T47D (cell line): Measurements from ENCODE around the gene PXN.
A peak's percentile ranks its signal among the peaks of the same experiment; 100 is the strongest.
"Not testable (repeated sequence)": the region's sequence is repeated elsewhere in the genome, so short reads cannot be mapped to it uniquely, and the experiment has no call there.

Experiments used
- DNase-seq, 2 experiments: peaks; one replicate each; pipeline versions ENCODE4 v3.0.0 to v3.0.0-alpha.2; 2011 to 2012; ENCODE audit warnings: low read depth in 1 of 2, low spot score in 1 of 2
- JUND ChIP-seq: IDR thresholded peaks from 2 replicates; pipeline ENCODE4 v1.6.1; 2012; ENCODE audit warnings: low read depth
- in situ Hi-C: cut with HindIII; loops from 2 replicates; pipeline ENCODE4 v1.10.0; 2016; ENCODE audit warnings: low sequenced_read_pairs, low pct_unique_long_range_greater_than_20kb

PXN gene

DNA sequence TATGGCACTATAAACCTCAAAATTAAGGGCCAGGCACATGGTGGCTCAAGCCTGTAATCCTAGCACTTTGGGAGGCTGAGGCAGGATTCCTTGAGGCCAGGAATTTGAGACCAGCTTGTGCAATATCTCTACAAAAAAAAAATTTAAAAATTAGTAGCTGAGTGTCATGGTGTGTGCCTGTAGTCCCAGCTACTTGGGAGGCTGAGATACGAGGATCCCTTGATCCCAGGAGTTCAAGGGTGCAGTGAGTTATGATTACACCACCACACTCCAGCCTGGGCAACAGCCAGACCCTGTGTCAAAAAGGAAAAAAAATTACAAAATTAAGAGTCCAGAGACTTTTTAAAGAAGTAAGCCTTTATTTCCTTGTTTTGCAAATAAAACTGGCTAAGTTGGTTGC is 69.2 kb downstream of the PXN start:
- DNase-seq: no peak
- no peak for TF ChIP-seq JUND
- in situ Hi-C loops: no loop called here

GRCh38 chr12:120194534-120195395 is 70.8 kb downstream of the PXN start, which contains the start of gene GCN1:
TSS of gene GCN1 (minus strand) at chr12:120194715. CDS start at chr12:120194697, 18 bp downstream.
- TF ChIP-seq JUND: no peak
- DNase-seq: peak; percentile 85 to 88
- in situ Hi-C loops: no loop called here

GRCh38 chr12:120194226-120194533 is 71.3 kb downstream of the PXN start:
- in situ Hi-C loops: no loop called here
- no peak for TF ChIP-seq JUND
- no peak for DNase-seq

DNA sequence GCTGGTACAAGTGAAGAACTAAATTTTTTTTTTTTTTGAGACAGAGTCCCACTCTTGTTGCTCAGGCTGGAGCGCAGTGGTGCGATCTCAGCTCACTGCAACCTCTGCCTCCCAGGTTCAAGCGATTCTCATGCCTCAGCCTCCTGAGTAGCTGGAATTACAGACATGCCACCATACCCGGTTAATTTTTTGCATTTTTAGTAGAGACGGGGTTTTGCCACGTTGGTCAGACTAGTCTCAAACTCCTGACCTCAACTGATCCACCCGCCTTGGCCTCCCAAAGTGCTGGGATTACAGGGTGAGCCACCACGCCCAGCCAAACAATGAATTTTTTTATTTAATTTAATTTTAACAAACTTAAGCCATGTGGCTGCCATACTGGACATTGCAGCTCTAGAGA is 72.2 kb downstream of the PXN start:
- in situ Hi-C loops, DNase-seq: not testable (repeated sequence)

GRCh38 chr12:120190985-120191480 is 74.5 kb downstream of the PXN start:
- no peak for TF ChIP-seq JUND
- in situ Hi-C loops: no loop called here
- DNase-seq: no peak

DNA sequence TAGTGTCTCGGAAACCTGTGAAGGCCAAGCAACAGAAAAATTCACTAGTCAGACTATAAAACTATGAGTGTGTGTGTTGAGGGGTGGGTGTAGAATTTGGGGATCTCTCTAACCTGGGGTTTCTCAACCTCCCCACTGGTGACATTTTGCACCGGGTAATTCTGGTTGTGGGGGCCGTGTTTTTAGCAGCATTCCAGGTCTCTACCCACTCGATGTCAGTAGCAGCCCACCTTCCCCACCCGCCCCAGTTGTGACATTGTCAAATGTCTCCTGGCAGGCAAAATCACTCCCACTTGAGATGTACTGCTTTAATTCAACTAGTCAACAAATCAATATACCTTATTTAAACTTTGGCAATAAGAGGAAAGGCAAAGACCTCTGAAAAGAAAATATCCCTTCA is 75.1 kb downstream of the PXN start:
- in situ Hi-C loops: no loop called here
- DNase-seq: no peak
- no peak for TF ChIP-seq JUND

- no peak for TF ChIP-seq JUND
- no peak for DNase-seq
- in situ Hi-C loops: no loop called here
These were observed 78.9 kb downstream of the PXN start for GRCh38 chr12:120186654-120187053.

- DNase-seq: no peak
- in situ Hi-C loops: no loop called here
- TF ChIP-seq JUND: no peak
These were observed 82.3 kb downstream of the PXN start for GRCh38 chr12:120183211-120183631.

DNA sequence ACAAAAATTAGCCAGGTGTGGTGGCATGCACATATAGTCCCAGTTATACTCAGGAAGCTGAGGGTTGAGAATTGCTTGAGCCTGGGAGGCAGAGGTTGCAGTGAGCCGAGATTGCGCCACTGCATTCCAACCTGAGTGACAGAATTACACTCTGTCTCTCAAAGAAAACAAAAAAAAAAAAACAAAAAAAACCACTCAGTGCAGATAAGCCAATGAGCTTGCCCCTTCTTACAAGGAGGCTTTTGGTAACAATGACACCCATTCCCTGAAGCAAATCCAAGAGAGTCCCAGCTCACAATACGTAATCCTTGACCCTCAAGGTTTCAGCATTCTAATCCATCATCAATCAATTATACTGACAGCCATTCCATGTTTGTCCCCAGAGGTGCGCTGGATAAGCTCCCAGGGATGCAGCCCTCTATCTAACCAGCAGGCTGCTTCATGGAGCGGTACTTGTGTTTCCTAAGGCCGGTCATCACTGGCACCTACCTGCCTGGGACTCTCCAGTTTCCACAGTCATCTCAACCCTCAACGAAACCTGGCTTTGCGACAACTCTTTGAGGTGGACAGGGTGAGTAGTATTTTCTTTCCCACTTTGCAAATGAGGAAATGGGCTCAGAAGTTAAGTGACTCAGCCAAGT is 83.4 kb downstream of the PXN start:
- in situ Hi-C loops: no loop called here

GRCh38 chr12:120180975-120181374 is 84.6 kb downstream of the PXN start:
- no peak for DNase-seq
- no peak for TF ChIP-seq JUND
- in situ Hi-C loops: no loop called here

More for the DNA sequence above, 83.4 kb downstream of the PXN start:
- DNase-seq: no peak
- TF ChIP-seq JUND: no peak

- in situ Hi-C loops: no loop called here
- no peak for TF ChIP-seq JUND
- DNase-seq: no peak
These were observed 90.0 kb downstream of the PXN start for GRCh38 chr12:120175537-120175936.

DNA sequence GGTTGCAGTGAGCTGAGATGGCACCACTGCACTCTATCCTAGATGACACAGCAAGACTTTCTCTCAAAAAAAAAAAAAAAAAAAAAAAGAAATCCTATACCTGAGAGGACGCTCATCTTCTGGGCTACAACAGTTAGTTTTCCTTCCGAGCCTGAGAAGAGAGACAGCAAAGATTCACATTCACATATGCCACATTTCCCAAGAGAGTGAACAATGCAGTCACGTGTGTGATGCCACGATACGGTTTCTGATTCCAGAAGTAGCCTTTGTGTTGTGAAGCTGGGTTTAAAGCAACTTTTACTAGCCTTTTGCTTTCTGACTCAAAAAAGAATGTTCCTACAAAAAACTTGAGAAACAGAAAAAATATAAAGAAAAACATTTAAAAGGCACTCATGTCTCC is 90.5 kb downstream of the PXN start:
- in situ Hi-C loops: no loop called here
- TF ChIP-seq JUND: no peak
- no peak for DNase-seq

- DNase-seq: no peak
- TF ChIP-seq JUND: no peak
- in situ Hi-C loops: no loop called here
These were observed 93.5 kb downstream of the PXN start for GRCh38 chr12:120172053-120172452.
